HG03439 (cell line): ENCODE results near the gene TOP3A.
A peak's percentile ranks its signal among the peaks of the same experiment; 100 is the strongest.
"Not testable (repeated sequence)": the region's sequence is repeated elsewhere in the genome, so short reads cannot be mapped to it uniquely, and the experiment has no call there.

Experiments
- ATAC-seq: cut with Tn5 transposase; IDR thresholded peaks from one replicate; pipeline ENCODE4 v1.9.1; 2021; ENCODE audit warnings: mild to moderate bottlenecking, moderate library complexity; ENCODE audit not compliant: unreplicated experiment

Gene TOP3A

DNA sequence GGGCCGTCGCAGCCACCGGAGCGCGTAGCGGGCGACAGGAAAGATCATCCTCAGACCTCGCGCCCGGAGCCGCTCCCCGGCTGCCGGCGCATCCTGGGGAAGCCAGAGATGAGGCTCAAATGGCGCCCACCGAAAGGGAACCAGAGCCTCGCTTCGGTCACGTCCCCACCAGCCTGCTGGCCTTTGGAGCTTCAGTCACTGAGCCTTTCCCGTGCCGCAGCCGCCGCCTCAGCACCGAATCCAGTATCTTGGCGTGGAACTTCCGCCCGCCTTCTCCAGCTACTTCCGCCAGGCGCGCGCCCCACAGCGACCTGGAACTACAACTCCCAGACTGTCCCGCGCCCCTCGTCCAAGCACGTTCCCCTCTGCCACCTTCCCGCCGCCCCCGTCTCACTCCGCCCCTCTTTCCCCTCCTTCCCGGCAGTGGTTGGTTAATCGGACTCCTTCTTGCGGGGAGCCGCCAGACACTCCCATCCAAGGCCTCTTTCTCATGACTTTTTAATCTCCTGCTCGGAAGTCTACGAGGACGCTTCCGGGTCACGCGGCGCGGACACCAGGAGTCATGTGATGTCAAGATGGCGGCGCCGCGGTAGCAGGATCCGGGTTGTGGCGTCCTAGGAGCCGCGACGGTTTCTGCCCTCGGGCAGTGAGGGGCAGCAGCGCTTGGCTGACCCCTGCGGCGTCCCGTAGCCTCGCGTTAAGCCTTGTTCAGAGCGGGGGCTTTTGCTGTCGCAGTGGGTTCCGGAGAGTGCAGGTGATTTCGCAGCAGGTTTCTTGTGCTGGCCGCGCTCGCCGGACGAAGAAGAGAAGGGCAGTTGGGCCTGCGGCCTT, at the start of gene TOP3A, which contains the start of gene SMCR8:
TSS of gene TOP3A (minus strand) at position 264 of the 831 bp plus-strand sequence. CDS start at position 48, 216 bp downstream.
TSS of gene SMCR8 (plus strand) at position 563 of the 831 bp plus-strand sequence. CDS start 497 bp downstream, outside the sequence.
- peak; percentile 80 for ATAC-seq

GRCh38 chr17:18364166-18364565, 49.4 kb upstream of the TOP3A start:
- ATAC-seq: no peak

- peak; percentile 97 for ATAC-seq
These were observed 48.6 kb upstream of the TOP3A start, which contains the start of gene SHMT1 for GRCh38 chr17:18363101-18364049. Gene SHMT1, minus strand, starts transcription at chr17:18363550. Its CDS starts 7,569 bp downstream, at chr17:18355981.

GRCh38 chr17:18362698-18363100, 47.9 kb upstream of the TOP3A start:
- no peak for ATAC-seq

DNA sequence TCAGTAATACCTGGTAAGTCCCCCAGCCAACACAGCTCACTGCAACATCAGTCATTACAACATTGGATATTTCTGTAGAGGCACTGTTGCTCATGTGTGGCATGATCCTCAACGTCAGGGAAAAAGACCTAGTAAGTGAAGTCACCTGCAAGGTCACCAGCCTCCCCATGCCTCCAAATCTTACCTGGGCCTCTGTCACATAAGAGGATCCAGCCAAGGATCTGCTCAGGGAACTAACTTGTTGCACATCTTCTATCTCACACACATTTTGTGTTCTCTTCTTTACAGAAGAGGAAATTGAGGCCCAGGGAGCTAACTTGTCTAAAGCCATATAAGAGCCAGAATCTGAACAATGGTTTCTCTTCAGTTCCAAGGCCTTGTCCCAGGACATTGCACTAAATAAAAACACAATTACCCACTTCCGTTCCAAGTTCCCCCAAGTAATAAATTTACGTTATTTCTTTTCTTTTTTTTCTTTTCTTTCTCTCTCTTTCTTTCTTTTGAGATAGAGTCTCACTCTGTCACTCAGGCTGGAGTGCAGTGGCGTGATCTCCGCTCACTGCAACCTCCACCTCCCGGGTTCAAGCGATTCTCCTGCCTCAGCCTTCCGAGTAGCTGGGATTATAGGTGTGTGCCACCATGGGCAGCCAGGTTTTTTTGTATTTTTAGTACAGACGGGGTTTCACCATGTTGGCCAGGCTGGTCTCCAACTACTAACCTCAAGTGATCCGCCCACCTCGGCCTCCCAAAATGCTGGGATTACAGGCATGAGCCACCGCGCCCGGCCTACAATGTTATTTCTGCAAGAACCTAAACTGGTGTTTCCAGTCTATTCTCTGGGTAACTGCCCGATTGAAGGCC, 47.3 kb upstream of the TOP3A start:
- ATAC-seq: no peak

DNA sequence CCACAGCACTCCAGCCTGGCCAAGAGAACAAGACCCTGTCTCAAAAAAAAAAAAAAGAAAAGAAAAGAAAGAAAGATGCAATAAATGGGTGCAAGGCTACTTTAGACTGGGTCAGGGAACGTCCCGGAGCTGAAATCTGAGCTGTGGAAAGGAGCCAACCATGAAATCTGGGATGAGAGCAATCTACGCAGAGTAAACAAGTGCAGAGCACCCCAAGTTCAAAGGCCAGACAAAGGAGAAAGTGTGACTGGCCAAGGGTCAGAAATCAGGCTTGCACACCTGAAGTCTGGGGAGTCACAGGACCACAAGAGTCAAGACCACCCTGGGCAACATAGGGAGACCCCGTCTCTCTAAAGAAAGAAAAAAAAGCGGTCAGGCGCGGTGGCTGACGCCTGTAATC, 45.7 kb upstream of the TOP3A start:
- no peak for ATAC-seq

GRCh38 chr17:18356624-18357023, 41.8 kb upstream of the TOP3A start:
- no peak for ATAC-seq

DNA sequence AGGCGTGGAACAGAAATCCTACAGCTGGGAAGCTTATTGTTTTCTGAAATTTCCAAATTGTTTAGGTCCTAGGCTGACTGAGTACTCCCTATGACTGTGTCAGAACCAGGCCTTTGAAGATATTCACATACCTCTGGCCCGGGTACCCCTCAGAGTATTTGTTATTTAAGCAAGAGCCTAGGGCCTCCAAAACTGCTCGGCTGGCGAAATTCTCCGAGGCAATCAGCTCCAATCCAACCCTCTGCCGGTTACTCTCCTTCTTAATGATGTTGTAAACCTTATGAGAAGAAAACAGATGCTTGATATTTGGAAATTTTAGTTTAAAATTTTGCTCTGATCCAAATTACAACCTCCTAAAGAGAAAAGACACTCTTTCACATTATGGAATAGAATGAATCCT, 38.7 kb upstream of the TOP3A start:
- ATAC-seq: no peak

DNA sequence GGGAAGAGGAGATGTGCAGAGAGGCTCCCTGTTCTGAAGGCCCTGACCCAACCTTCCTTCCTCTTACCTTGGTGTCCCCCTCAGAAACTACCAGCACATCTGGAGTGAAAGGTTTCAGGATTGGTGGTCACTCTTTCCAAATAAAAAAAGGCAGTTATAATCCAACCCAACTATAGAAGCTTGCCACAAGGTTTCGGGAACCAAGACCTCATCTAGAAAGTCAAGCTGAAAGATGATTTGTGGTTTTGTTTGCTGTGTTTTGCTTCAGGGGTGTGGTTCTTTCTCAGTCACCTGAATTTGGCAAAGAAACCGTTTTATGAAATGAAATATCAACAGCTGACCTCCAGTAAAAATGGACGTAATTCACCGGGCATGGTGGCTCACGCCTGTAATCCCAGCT, 29.2 kb upstream of the TOP3A start:
- ATAC-seq: no peak

DNA sequence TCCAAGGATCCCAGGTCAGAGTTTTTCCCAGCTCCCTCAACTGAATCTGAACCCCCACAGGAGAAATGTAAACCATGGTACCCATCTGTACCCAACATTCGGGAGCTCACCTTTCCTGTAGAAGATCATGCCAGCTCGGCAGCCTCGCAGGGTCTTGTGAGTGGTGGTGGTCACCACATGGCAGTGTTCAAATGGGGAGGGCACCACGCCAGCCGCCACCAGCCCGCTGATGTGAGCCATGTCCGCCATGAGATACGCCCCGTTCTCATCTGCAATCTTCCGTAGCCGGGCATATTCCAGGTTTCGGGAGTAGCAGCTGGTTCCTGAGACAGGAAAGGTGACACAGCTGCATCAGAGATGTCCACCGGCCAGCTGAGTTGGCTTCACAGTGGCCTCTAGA, 25.1 kb upstream of the TOP3A start:
- no peak for ATAC-seq

GRCh38 chr17:18338158-18338557, 23.4 kb upstream of the TOP3A start:
- ATAC-seq: not testable (repeated sequence)

DNA sequence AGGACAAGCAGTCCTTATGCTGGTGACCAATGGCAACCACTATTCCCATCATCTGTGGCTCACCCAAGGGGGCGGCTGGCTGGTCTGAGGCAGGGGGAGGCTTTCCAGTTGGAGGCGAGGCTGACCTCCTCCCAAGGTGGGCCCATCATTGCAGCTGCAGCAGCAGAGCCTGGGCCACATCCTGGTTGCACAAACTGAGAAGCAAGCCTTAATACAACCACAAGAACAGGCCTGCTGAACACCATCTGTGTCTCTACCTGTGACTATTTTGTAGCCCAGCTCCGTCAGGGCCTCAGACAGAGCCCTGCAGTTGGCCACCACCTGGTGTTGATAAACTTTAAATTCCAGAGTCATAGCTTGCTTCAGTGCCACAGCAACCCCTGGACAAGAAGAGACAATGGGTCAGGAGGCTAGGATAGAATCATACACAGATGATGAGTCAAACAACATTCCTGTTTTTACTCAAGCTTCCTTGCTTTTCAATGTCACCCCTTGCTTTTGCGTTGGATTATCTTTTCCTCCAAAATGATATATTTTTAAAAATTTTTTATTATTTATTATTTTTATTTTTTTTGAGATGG, 18.2 kb upstream of the TOP3A start:
- ATAC-seq: no peak

DNA sequence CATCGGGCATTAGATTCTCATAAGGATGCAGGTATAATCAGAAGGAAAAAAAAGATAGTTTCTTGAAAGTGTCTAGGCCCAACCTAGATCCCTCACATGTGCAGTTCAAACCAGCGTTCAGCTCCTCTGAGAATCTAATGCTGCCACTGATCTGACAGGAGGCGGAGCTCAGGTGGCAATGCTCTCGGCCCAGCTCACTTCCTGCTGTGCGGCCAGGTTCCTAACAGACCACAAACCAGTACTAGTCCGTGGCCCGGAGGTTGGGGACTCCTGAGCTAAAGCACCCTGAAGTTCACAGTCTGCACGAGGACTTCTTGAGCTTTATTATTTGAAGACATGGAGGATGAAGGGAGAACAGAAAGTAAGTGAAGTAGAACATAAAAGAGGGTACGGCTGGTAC, 17.1 kb upstream of the TOP3A start:
- ATAC-seq: no peak

GRCh38 chr17:18328643-18329204, 13.9 kb upstream of the TOP3A start:
- no peak for ATAC-seq

GRCh38 chr17:18327556-18327955, 12.8 kb upstream of the TOP3A start:
- ATAC-seq: no peak

- no peak for ATAC-seq
These were observed 12.3 kb upstream of the TOP3A start for GRCh38 chr17:18327093-18327492.

- ATAC-seq: no peak
These were observed 11.8 kb upstream of the TOP3A start for GRCh38 chr17:18326572-18326971.

GRCh38 chr17:18326039-18326438, 11.2 kb upstream of the TOP3A start:
- no peak for ATAC-seq

DNA sequence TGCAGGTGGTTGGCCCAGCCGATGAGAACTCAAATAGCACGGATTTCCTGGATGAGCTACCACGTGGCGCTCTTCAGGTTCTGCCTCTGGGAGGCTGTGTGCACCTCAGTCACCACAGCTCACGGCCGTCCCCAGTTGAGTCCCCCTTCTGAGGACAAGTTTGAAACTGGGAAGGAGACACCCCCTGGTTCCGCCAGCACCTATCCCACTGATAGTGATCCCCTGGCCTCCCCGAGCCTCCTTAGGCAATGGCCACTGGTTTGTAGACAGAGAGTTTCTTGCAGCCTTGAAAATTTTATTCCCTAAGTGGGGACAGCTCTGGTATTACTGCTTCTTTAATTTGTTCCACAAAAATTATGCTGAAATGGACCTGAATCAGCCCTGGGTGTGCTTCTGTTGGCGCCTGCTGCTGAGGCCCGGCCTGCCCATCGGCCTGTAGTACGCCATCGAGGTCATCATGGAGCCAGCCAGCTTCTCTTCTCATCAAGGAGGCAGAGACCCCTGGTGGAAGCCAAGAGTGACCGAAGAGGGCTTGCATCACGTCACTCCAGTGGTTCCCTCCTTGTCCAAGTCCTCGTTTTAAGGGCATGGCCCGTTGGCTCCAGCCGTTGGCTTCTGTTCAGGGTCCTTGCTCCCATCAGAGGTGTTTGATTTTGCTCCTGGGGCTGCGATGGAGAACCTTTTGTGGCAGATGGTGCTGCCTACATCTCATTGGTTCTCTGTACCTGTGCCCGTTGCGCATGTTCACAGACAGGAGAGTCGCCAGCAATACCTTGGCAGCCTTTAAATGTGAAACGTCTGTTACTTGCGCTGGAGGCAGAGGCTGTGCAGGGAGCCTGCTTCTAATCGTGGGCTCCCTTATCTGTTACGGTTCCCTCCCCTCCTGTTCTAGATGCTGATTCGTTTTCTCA, 9.6 kb upstream of the TOP3A start:
- no peak for ATAC-seq
